Stimulated activated CD8-positive, alpha-beta memory T cell treated with anti-CD3 and anti-CD28 coated beads, Interleukin-12 subunit alpha, Interleukin-12 subunit beta, amount 100 ng/mL, for 24 hours (primary cell): ENCODE results near the gene ITPRID2.
A peak's percentile ranks its signal among the peaks of the same experiment; 100 is the strongest.
"Not testable (repeated sequence)": the region's sequence is repeated elsewhere in the genome, so short reads cannot be mapped to it uniquely, and the experiment has no call there.

Source experiments
- DNase-seq: peaks from one replicate; pipeline ENCODE4 v3.0.0-alpha.2; 2020; ENCODE audit errors: extremely low read depth

ITPRID2 gene

GRCh38 chr2:181959508-181959907 lies 68.0 kb downstream of the ITPRID2 start:
- DNase-seq: no peak

- not testable (repeated sequence) for DNase-seq
Observed at GRCh38 chr2:181961167-181961566, 69.6 kb downstream of the ITPRID2 start.

GRCh38 chr2:181962142-181962541 lies 70.6 kb downstream of the ITPRID2 start:
- DNase-seq: no peak

GRCh38 chr2:181970160-181970794 lies 78.7 kb downstream of the ITPRID2 start:
- no peak for DNase-seq

GRCh38 chr2:181971032-181971431 lies 79.5 kb downstream of the ITPRID2 start:
- no peak for DNase-seq

GRCh38 chr2:181972431-181973170 lies 81.1 kb downstream of the ITPRID2 start:
- no peak for DNase-seq

GRCh38 chr2:181973171-181973783 lies 81.7 kb downstream of the ITPRID2 start:
- DNase-seq: no peak

- DNase-seq: peak; percentile 14
Observed at GRCh38 chr2:181977661-181978350, 86.3 kb downstream of the ITPRID2 start.

GRCh38 chr2:181978351-181979150 lies 87.0 kb downstream of the ITPRID2 start:
- no peak for DNase-seq
